ENCODE data around the gene TMEM163. TPM values are rescaled to one million over a fixed set of nuclear protein-coding genes. Genes with fewer than 3 reads are reported as not detected.

The TMEM163 gene
- total and polyA plus RNA-seq, 4 donors: 0.25 to 0.62 (median 0.36) TPM; not detected in 1

DNA sequence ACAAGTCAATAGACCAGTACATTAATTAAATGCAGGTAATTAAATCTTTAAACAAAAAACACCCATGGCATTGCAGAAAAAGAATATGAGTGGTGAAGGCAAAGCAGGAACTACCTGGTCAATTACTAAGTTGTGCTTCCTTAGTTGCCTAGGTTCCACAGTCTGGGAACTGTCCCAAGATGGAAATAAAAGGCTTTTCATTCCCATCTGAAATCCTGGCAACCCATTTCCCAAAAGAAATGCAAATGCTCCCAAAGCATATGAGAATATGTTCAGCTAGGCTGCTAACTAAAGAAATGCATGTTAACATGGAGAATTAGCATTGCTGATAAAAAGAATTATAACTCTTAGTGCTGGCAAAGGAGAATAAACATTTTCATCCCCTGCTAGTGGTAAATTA, 177.8 kb downstream of the TMEM163 start:
- no peaks in the 10 kb centered on the region for H3K36me3 ChIP-seq (ENCODE audit: control insufficient read depth in 1 of 2, insufficient read depth in 2 of 2, low read length in 1 of 2)
- H3K9me3 ChIP-seq (ENCODE audit: control insufficient read depth, low read length): peaks cover 3% of the 10 kb centered on the region
- H3K27ac ChIP-seq (ENCODE audit: low read depth in 1 of 2, low read length in 2 of 2): no peak overlapping the region
- DNase-seq (no peak), ATAC-seq (ENCODE audit: low FRiP score) (no peak)
- intact Hi-C loops (cut with DNase I): no loop called here
- no peak overlapping the region for H3K4me3 ChIP-seq (ENCODE audit: low read length in 2 of 2)
- no peaks in the 10 kb centered on the region for H3K4me1 ChIP-seq (ENCODE audit: control insufficient read depth in 1 of 2, insufficient read depth in 2 of 2, low read length in 2 of 2)
- no peaks in the 10 kb centered on the region for H3K27me3 ChIP-seq (ENCODE audit: control insufficient read depth in 1 of 2, insufficient read depth in 2 of 2, low read length in 1 of 2)

GRCh38 chr2:134539981-134540380, 178.8 kb downstream of the TMEM163 start:
- ATAC-seq (ENCODE audit: low FRiP score) (no peak), DNase-seq (no peak)
- H3K9me3 ChIP-seq (ENCODE audit: control insufficient read depth, low read length): peaks cover 3% of the 10 kb centered on the region
- intact Hi-C loops (cut with DNase I): no loop called here
- no peaks in the 10 kb centered on the region for H3K4me1 ChIP-seq (ENCODE audit: control insufficient read depth in 1 of 2, insufficient read depth in 2 of 2, low read length in 2 of 2)
- H3K36me3 ChIP-seq (ENCODE audit: control insufficient read depth in 1 of 2, insufficient read depth in 2 of 2, low read length in 1 of 2): no peaks in the 10 kb centered on the region
- H3K4me3 ChIP-seq (ENCODE audit: low read length in 2 of 2): no peak overlapping the region
- H3K27ac ChIP-seq (ENCODE audit: low read depth in 1 of 2, low read length in 2 of 2): no peak overlapping the region
- WGBS, 2 donors: 74 to 76% methylated on average over 5 of the region's 5 CpGs
- no peaks in the 10 kb centered on the region for H3K27me3 ChIP-seq (ENCODE audit: control insufficient read depth in 1 of 2, insufficient read depth in 2 of 2, low read length in 1 of 2)

DNA sequence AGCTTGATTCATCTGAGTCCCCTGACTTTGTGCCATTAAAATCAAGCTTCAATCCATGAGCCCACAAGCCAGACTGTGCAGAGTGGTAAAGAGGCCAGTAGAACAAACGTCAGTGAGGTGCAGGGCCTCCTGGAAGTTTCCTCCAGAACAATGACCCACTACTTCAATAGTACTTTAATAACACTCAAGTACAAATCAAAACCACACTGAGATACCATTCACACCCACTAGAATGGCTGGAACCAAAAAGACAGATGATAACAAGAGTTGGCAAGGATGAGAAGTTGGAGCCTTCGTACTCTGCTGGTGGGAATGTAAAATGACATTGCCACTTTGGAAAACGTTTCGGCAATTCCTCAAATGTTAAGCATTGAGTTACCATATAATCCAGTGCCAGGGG, 181.1 kb downstream of the TMEM163 start:
- H3K27me3 ChIP-seq (ENCODE audit: control insufficient read depth in 1 of 2, insufficient read depth in 2 of 2, low read length in 1 of 2): no peaks in the 10 kb centered on the region
- H3K27ac ChIP-seq (ENCODE audit: low read depth in 1 of 2, low read length in 2 of 2): no peak overlapping the region
- ATAC-seq (ENCODE audit: low FRiP score): no peak
- H3K36me3 ChIP-seq (ENCODE audit: control insufficient read depth in 1 of 2, insufficient read depth in 2 of 2, low read length in 1 of 2): no peaks in the 10 kb centered on the region
- 51 to 72% methylated on average over 4 of the region's 4 CpGs for WGBS, 2 donors
- no peak overlapping the region for H3K4me3 ChIP-seq (ENCODE audit: low read length in 2 of 2)
- intact Hi-C loops (cut with DNase I): no loop called here
- H3K9me3 ChIP-seq (ENCODE audit: control insufficient read depth, low read length): peaks cover 3% of the 10 kb centered on the region
- no peak for DNase-seq
- H3K4me1 ChIP-seq (ENCODE audit: control insufficient read depth in 1 of 2, insufficient read depth in 2 of 2, low read length in 2 of 2): no peaks in the 10 kb centered on the region

GRCh38 chr2:134537121-134537520, 181.7 kb downstream of the TMEM163 start:
- intact Hi-C loops (cut with DNase I): no loop called here
- 76 to 78% methylated on average over 2 of the region's 2 CpGs for WGBS, 2 donors
- H3K4me3 ChIP-seq (ENCODE audit: low read length in 2 of 2): no peak overlapping the region
- H3K36me3 ChIP-seq (ENCODE audit: control insufficient read depth in 1 of 2, insufficient read depth in 2 of 2, low read length in 1 of 2): no peaks in the 10 kb centered on the region
- DNase-seq (no peak), ATAC-seq (ENCODE audit: low FRiP score) (no peak)
- no peak overlapping the region for H3K27ac ChIP-seq (ENCODE audit: low read depth in 1 of 2, low read length in 2 of 2)
- no peaks in the 10 kb centered on the region for H3K27me3 ChIP-seq (ENCODE audit: control insufficient read depth in 1 of 2, insufficient read depth in 2 of 2, low read length in 1 of 2)
- H3K4me1 ChIP-seq (ENCODE audit: control insufficient read depth in 1 of 2, insufficient read depth in 2 of 2, low read length in 2 of 2): no peaks in the 10 kb centered on the region
- H3K9me3 ChIP-seq (ENCODE audit: control insufficient read depth, low read length): peaks cover 3% of the 10 kb centered on the region

GRCh38 chr2:134536296-134536695, 182.5 kb downstream of the TMEM163 start:
- no peak for ATAC-seq (ENCODE audit: low FRiP score)
- WGBS, 2 donors: 57% methylated on average over 8 of the region's 8 CpGs

GRCh38 chr2:134532537-134532936, 186.3 kb downstream of the TMEM163 start:
- DNase-seq (no peak), ATAC-seq (ENCODE audit: low FRiP score) (no peak)
- Histone ChIP-seq H3K4me3 (ENCODE audit: low read length in 2 of 2) (no peak overlapping the region), H3K27ac (ENCODE audit: low read depth in 1 of 2, low read length in 2 of 2) (no peak overlapping the region), H3K4me1 (ENCODE audit: control insufficient read depth in 1 of 2, insufficient read depth in 2 of 2, low read length in 2 of 2) (no peaks in the 10 kb centered on the region), H3K36me3 (ENCODE audit: control insufficient read depth in 1 of 2, insufficient read depth in 2 of 2, low read length in 1 of 2) (no peaks in the 10 kb centered on the region), H3K9me3 (ENCODE audit: control insufficient read depth, low read length) (peaks cover 3% of the 10 kb centered on the region), H3K27me3 (ENCODE audit: control insufficient read depth in 1 of 2, insufficient read depth in 2 of 2, low read length in 1 of 2) (no peaks in the 10 kb centered on the region)
- 59 to 64% methylated on average over 1 of the region's 1 CpG for WGBS, 2 donors
- intact Hi-C loops (cut with DNase I): no loop called here

More at GRCh38 chr2:134536296-134536695, 182.5 kb downstream of the TMEM163 start:
- Histone ChIP-seq H3K9me3 (ENCODE audit: control insufficient read depth, low read length) (peaks cover 3% of the 10 kb centered on the region), H3K4me1 (ENCODE audit: control insufficient read depth in 1 of 2, insufficient read depth in 2 of 2, low read length in 2 of 2) (no peaks in the 10 kb centered on the region), H3K27ac (ENCODE audit: low read depth in 1 of 2, low read length in 2 of 2) (no peak overlapping the region), H3K4me3 (ENCODE audit: low read length in 2 of 2) (no peak overlapping the region), H3K27me3 (ENCODE audit: control insufficient read depth in 1 of 2, insufficient read depth in 2 of 2, low read length in 1 of 2) (no peaks in the 10 kb centered on the region), H3K36me3 (ENCODE audit: control insufficient read depth in 1 of 2, insufficient read depth in 2 of 2, low read length in 1 of 2) (no peaks in the 10 kb centered on the region)
- no peak for DNase-seq
- intact Hi-C loops (cut with DNase I): no loop called here

- ATAC-seq (ENCODE audit: low FRiP score) (no peak), DNase-seq (no peak)
- no peaks in the 10 kb centered on the region for H3K4me1 ChIP-seq (ENCODE audit: control insufficient read depth in 1 of 2, insufficient read depth in 2 of 2, low read length in 2 of 2)
- no peaks in the 10 kb centered on the region for H3K27me3 ChIP-seq (ENCODE audit: control insufficient read depth in 1 of 2, insufficient read depth in 2 of 2, low read length in 1 of 2)
- H3K27ac ChIP-seq (ENCODE audit: low read depth in 1 of 2, low read length in 2 of 2): no peak overlapping the region
- no peaks in the 10 kb centered on the region for H3K36me3 ChIP-seq (ENCODE audit: control insufficient read depth in 1 of 2, insufficient read depth in 2 of 2, low read length in 1 of 2)
- intact Hi-C loops (cut with DNase I): no loop called here
- WGBS, 2 donors: 28 to 29% methylated on average over 6 of the region's 6 CpGs
- no peak overlapping the region for H3K4me3 ChIP-seq (ENCODE audit: low read length in 2 of 2)
- no peaks in the 10 kb centered on the region for H3K9me3 ChIP-seq (ENCODE audit: control insufficient read depth, low read length)
Observed at GRCh38 chr2:134527381-134527780, 191.4 kb downstream of the TMEM163 start.

- H3K27ac ChIP-seq (ENCODE audit: low read depth in 1 of 2, low read length in 2 of 2): no peak overlapping the region
- H3K4me3 ChIP-seq (ENCODE audit: low read length in 2 of 2): no peak overlapping the region
- H3K27me3 ChIP-seq (ENCODE audit: control insufficient read depth in 1 of 2, insufficient read depth in 2 of 2, low read length in 1 of 2): no peaks in the 10 kb centered on the region
- H3K4me1 ChIP-seq (ENCODE audit: control insufficient read depth in 1 of 2, insufficient read depth in 2 of 2, low read length in 2 of 2): no peaks in the 10 kb centered on the region
- H3K36me3 ChIP-seq (ENCODE audit: control insufficient read depth in 1 of 2, insufficient read depth in 2 of 2, low read length in 1 of 2): no peaks in the 10 kb centered on the region
- H3K9me3 ChIP-seq (ENCODE audit: control insufficient read depth, low read length): no peaks in the 10 kb centered on the region
- WGBS, 2 donors: 37 to 47% methylated on average over 13 of the region's 13 CpGs
- DNase-seq (no peak), ATAC-seq (ENCODE audit: low FRiP score) (no peak)
- intact Hi-C loops (cut with DNase I): no loop called here
Observed at GRCh38 chr2:134522496-134523455, 196.0 kb downstream of the TMEM163 start.

DNA sequence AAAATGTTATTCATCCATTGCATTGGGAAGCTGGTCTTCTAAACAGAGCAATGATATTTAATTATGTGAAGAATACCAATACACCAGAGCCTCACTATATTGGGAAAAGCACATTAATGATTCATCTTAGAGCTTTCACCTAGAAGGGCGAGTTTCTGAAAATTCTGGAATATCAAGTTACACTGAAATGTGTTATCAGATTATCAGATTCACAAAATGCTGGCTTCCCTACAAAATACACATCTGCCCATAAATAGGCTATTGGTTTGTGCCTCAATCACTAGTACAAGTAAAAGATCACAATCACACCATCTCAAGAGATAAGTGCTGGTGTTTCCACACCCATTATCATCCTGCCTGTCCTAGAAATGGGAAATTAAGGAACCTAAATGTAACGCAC, 200.7 kb downstream of the TMEM163 start:
- H3K9me3 ChIP-seq (ENCODE audit: control insufficient read depth, low read length): no peaks in the 10 kb centered on the region
- intact Hi-C loops (cut with DNase I): no loop called here
- no peaks in the 10 kb centered on the region for H3K36me3 ChIP-seq (ENCODE audit: control insufficient read depth in 1 of 2, insufficient read depth in 2 of 2, low read length in 1 of 2)
- no peak for ATAC-seq (ENCODE audit: low FRiP score)
- H3K27ac ChIP-seq (ENCODE audit: low read depth in 1 of 2, low read length in 2 of 2): no peak overlapping the region
- no peaks in the 10 kb centered on the region for H3K27me3 ChIP-seq (ENCODE audit: control insufficient read depth in 1 of 2, insufficient read depth in 2 of 2, low read length in 1 of 2)
- H3K4me1 ChIP-seq (ENCODE audit: control insufficient read depth in 1 of 2, insufficient read depth in 2 of 2, low read length in 2 of 2): no peaks in the 10 kb centered on the region
- WGBS, 2 donors: 65 to 72% methylated on average over 2 of the region's 2 CpGs
- no peak overlapping the region for H3K4me3 ChIP-seq (ENCODE audit: low read length in 2 of 2)
- no peak for DNase-seq

All from aorta (tissue), 5 donors.